MM.1S (cell line): Measurements from ENCODE around the gene TANGO2.

Experiments
- CTCF ChIP-seq: fragments of 300-600 bp; sonication (generic); IDR thresholded peaks from 2 replicates; pipeline ENCODE4 v1.5.1; 2016; ENCODE audit warnings: antibody characterized with exemption, low read length, mixed read lengths
- EZH2 ChIP-seq: fragments of 300-600 bp; sonication (generic); optimal IDR thresholded peaks from 2 replicates; pipeline ENCODE3; 2017; ENCODE audit warnings: low read depth, mild to moderate bottlenecking, antibody characterized with exemption, low read length, mixed read lengths

GRCh38 chr22:20054485-20054884 is 33.6 kb downstream of the TANGO2 start:
- no peak for TF ChIP-seq EZH2
- no peak for TF ChIP-seq CTCF
